Kidney (tissue), 14 donors: ENCODE results near the gene HTT. TPM values are rescaled to one million over a fixed set of nuclear protein-coding genes. Genes with fewer than 3 reads are reported as not detected.

Experiments
- DNase-seq, 5 donors: peaks; one replicate each; pipeline ENCODE4 v3.0.0-alpha.2; 2013 to 2020
- FAIRE-seq: peaks from 2 replicates; lab custom pipeline; 2012; peaks lifted over from hg19 to GRCh38; lab: Jason Lieb, UNC
- H3K27ac ChIP-seq, 2 donors: one replicate each; pipeline ENCODE4 v1.7.0; 2013; ENCODE audit warnings: low read depth in 2 of 2, low read length in 2 of 2, inconsistent platforms in 1 of 2
- H3K27me3 ChIP-seq: one replicate; pipeline ENCODE4 v1.7.1; 2013; ENCODE audit warnings: low read length, inconsistent platforms; ENCODE audit not compliant: control insufficient read depth, insufficient read depth
- H3K36me3 ChIP-seq, 3 donors: one replicate each; pipeline versions ENCODE4 v1.7.0 to v1.7.1; 2013; ENCODE audit warnings: low read length in 3 of 3, control low read depth in 1 of 3, inconsistent platforms in 1 of 3; ENCODE audit not compliant: insufficient read depth in 3 of 3, control insufficient read depth in 2 of 3
- H3K4me1 ChIP-seq, 3 donors: one replicate each; pipeline versions ENCODE4 v1.7.0 to v1.7.1; 2013; ENCODE audit warnings: low read length in 3 of 3, inconsistent platforms in 1 of 3, low read depth in 1 of 3; ENCODE audit not compliant: control insufficient read depth in 2 of 3, insufficient read depth in 2 of 3
- H3K4me3 ChIP-seq, 3 donors: one replicate each; pipeline versions ENCODE4 v1.7.0 to v1.8.1; 2013; ENCODE audit warnings: low read length in 3 of 3, control low read depth in 1 of 3, inconsistent platforms in 1 of 3
- H3K9ac ChIP-seq, 3 donors: one replicate each; pipeline versions ENCODE4 v1.7.0 to v1.7.1; 2013; ENCODE audit warnings: low read length in 3 of 3, control low read depth in 1 of 3, inconsistent platforms in 1 of 3
- H3K9me3 ChIP-seq, 3 donors: one replicate each; pipeline versions ENCODE4 v1.7.0 to v1.7.1; 2013; ENCODE audit warnings: low read length in 3 of 3, control low read depth in 1 of 3, inconsistent platforms in 1 of 3; ENCODE audit not compliant: control insufficient read depth in 2 of 3, insufficient read depth in 1 of 3
- intact Hi-C: fragments of 100-400 bp; cut with DNase I; formaldehyde crosslinking; loops from one replicate; pipeline ENCODE4 v1.11.1; 2022
- polyA plus RNA-seq: library from polyadenylated mRNA; stranded (reverse); fragments of 350-450 nt; fragmentation: Illumina TruSeq; extraction: RNeasy Lipid Tissue Mini Kit (QIAGEN cat#74804); gene quantifications from one replicate; pipeline ENCODE4 v1.2.3, GENCODE V29; 2014; ENCODE audit warnings: low read depth, low replicate concordance; ENCODE audit not compliant: insufficient read depth
- total RNA-seq: library from RNA; stranded (reverse); fragmentation: NEBNext Ultra II Directional; extraction: Animal tissue kit (Norgen Biotek cat#: 25700); gene quantifications from one replicate; pipeline ENCODE4 v1.2.1, GENCODE V29; 2021
- TF ChIP-seq, protein P1 (sequence below): IDR thresholded peaks from 3 replicates; pipeline ENCODE4 v1.5.1; 2012; ENCODE audit warnings: mild to moderate bottlenecking, moderate library complexity, borderline replicate concordance; ENCODE audit not compliant: insufficient read depth; ENCODE audit errors: extremely low read depth
- donor health status: control.
- donor health status: control.
- donor health status: control.
- donor health status: control.
- donor health status: control.
- donor health status: DM: yes; HTN: yes; CAD: no.
- donor health status: Normal renal cell carcinoma (clear cell type).

HTT gene
- total and polyA plus RNA-seq, 2 donors from 2014 or later = 7.2 to 64.0 TPM

GRCh38 chr4:3198906-3199305 is 124.4 kb downstream of the HTT start:
- no peak for FAIRE-seq
- DNase-seq = no peak
- H3K36me3 ChIP-seq = peaks cover 0 to 15% (median 11%) of the 10 kb centered on the region in 3 donors

GRCh38 chr4:3199653-3200422 is 125.4 kb downstream of the HTT start:
- FAIRE-seq = no peak

More at GRCh38 chr4:3198906-3199305, 124.4 kb downstream of the HTT start:
- Histone ChIP-seq H3K27me3 (no peaks in the 10 kb centered on the region), H3K27ac (no peak overlapping the region), H3K9ac (no peak overlapping the region), H3K4me1 (peaks cover 0 to 9% (median 6%) of the 10 kb centered on the region in 3 donors), H3K4me3 (no peak overlapping the region), H3K9me3 (no peaks in the 10 kb centered on the region)
- intact Hi-C loops = no loop called here
- TF ChIP-seq, protein P1, sequence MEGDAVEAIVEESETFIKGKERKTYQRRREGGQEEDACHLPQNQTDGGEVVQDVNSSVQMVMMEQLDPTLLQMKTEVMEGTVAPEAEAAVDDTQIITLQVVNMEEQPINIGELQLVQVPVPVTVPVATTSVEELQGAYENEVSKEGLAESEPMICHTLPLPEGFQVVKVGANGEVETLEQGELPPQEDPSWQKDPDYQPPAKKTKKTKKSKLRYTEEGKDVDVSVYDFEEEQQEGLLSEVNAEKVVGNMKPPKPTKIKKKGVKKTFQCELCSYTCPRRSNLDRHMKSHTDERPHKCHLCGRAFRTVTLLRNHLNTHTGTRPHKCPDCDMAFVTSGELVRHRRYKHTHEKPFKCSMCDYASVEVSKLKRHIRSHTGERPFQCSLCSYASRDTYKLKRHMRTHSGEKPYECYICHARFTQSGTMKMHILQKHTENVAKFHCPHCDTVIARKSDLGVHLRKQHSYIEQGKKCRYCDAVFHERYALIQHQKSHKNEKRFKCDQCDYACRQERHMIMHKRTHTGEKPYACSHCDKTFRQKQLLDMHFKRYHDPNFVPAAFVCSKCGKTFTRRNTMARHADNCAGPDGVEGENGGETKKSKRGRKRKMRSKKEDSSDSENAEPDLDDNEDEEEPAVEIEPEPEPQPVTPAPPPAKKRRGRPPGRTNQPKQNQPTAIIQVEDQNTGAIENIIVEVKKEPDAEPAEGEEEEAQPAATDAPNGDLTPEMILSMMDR = no peak

DNA sequence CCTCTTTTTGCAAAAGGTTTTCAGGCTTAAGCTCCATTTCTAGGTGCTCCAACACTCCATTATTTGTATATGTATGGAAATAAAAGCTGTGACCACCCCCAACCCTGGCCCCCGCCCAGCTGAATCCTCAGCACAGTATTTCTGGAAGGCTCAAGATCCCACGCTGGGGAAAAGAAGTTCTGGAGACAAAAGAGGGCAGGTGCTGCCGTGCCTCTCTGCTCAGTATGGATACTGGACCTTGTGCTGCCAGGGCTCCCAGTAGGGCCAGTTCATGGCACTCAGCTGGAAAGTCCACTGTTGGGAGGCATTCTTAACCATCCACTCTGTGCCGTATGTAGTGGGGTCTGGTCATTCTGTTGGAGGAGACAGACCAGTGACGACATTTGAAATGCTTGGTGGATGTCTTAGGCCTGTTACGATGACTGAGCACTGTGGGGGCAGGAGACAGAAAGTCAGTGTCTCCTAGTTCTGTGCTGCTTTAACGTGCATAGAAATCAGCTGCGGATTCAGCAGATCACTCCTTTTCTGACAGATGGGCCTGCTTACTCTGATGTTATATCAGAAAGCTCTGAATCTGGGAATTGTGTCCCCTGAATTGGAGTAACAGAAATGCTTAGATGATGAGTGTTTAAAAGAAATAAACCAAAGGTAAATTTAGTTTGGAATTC is 126.1 kb downstream of the HTT start:
- H3K9ac ChIP-seq = no peak overlapping the region
- H3K9me3 ChIP-seq = no peaks in the 10 kb centered on the region
- H3K4me3 ChIP-seq = no peak overlapping the region
- H3K36me3 ChIP-seq = peaks cover 0 to 10% (median 8%) of the 10 kb centered on the region in 3 donors
- FAIRE-seq = no peak
- TF ChIP-seq, protein P1 = no peak
- H3K27ac ChIP-seq = no peak overlapping the region
- no peaks in the 10 kb centered on the region for H3K27me3 ChIP-seq
- no peak for DNase-seq
- intact Hi-C loops = no loop called here
- peaks cover 0 to 10% (median 8%) of the 10 kb centered on the region in 3 donors for H3K4me1 ChIP-seq

More at GRCh38 chr4:3199653-3200422, 125.4 kb downstream of the HTT start:
- Histone ChIP-seq H3K9ac (no peak overlapping the region), H3K4me1 (peaks cover 0 to 10% (median 8%) of the 10 kb centered on the region in 3 donors), H3K9me3 (no peaks in the 10 kb centered on the region), H3K36me3 (peaks cover 0 to 15% (median 11%) of the 10 kb centered on the region in 3 donors), H3K4me3 (no peak overlapping the region), H3K27me3 (no peaks in the 10 kb centered on the region), H3K27ac (no peak overlapping the region)
- DNase-seq = no peak
- intact Hi-C loops = no loop called here
- TF ChIP-seq, protein P1 = no peak
